Ovary (tissue), 9 donors: Measurements from ENCODE around the gene TANC1. TPM values are rescaled to one million over a fixed set of nuclear protein-coding genes. Genes with fewer than 3 reads are reported as not detected.

Experiments used
- DNase-seq, 5 donors: peaks; one replicate each; pipeline ENCODE4 v3.0.0-alpha.2; 2019 to 2020
- H3K27ac ChIP-seq, 2 donors: fragments of 200-600 bp; one replicate each; pipeline versions ENCODE4 v1.5.1 to v1.8.0; 2019 to 2022
- H3K27me3 ChIP-seq: fragments of 200-600 bp; one replicate; pipeline ENCODE4 v1.8.0; 2022
- H3K36me3 ChIP-seq: fragments of 200-600 bp; sonication (generic); one replicate; pipeline ENCODE4 v1.5.1; 2019
- H3K4me1 ChIP-seq: one replicate; pipeline ENCODE4 v1.8.1; 2013; ENCODE audit warnings: mild to moderate bottlenecking, moderate library complexity; ENCODE audit not compliant: insufficient read depth
- H3K4me3 ChIP-seq: fragments of 200-600 bp; sonication (generic); one replicate; pipeline ENCODE4 v1.5.1; 2017
- H3K9me3 ChIP-seq, 2 donors: fragments of 200-600 bp in 1 of 2; sonication (generic) in 1 of 2; one replicate each; pipeline versions ENCODE4 v1.5.1 to v1.8.1; 2013 to 2019; ENCODE audit warnings: mild to moderate bottlenecking in 1 of 2, moderate library complexity in 1 of 2
- EP300 ChIP-seq: sonication (generic); formaldehyde crosslinking; IDR thresholded peaks from one replicate; pipeline ENCODE4 v1.6.1; 2017; ENCODE audit warnings: antibody characterized with exemption
- POLR2A ChIP-seq: fragments of 450-650 bp; IDR thresholded peaks from one replicate; pipeline ENCODE4 v1.6.1; 2017; ENCODE audit warnings: antibody characterized with exemption, mild to moderate bottlenecking, moderate library complexity
- WGBS, 3 donors: extraction: QIAGEN DNeasy Blood & Tissue Kit in 1 of 3; methylation state at CpG; one replicate each; pipeline versions ENCODE4 v1.1.5 to v1.1.7; 2013 to 2017; 5-methylcytosine and 5-hydroxymethylcytosine counted together
- intact Hi-C, 4 donors: fragments of 100-400 bp; cut with DNase I; formaldehyde crosslinking; loops; one replicate each; pipeline versions ENCODE4 v1.11.0 to v1.15.1; 2022 to 2023
- polyA plus RNA-seq, 2 donors: library from polyadenylated mRNA; stranded (reverse); fragments of 200-250 nt in 1 of 2; fragments of 350-450 nt in 1 of 2; fragmentation: Illumina TruSeq in 1 of 2; extraction: RNeasy Lipid Tissue Mini Kit (QIAGEN cat#74804) in 1 of 2; gene quantifications; one replicate each; pipeline ENCODE4 v1.2.3, GENCODE V29; 2013 to 2014
- total RNA-seq, 7 donors: library from RNA; depleted of rRNA in 2 of 7; stranded (reverse); fragments of >200 nt in 2 of 7; fragmentation: NEBNext Ultra II Directional in 3 of 7; extraction: Animal tissue kit (Norgen Biotek cat#: 25700) in 3 of 7; gene quantifications; one replicate each; pipeline versions ENCODE4 v1.1.0 to v1.2.4, GENCODE V29; 2016 to 2023
- TF ChIP-seq, protein P1 (sequence below), 3 donors: fragments of 450-650 bp in 2 of 3; fragments of 200-600 bp in 1 of 3; IDR thresholded peaks; one replicate each; pipeline versions ENCODE4 v1.5.1 to v1.8.0; 2016 to 2022; ENCODE audit warnings: antibody characterized with exemption in 3 of 3, mild to moderate bottlenecking in 1 of 3
- donor health status: DM: no; HTN: no; CAD: no; lungs with moderate emphysema.
- donor health status: DM: no; HTN: no; CAD: no.
- donor health status: Bipolar disorder and iron deficiency.
- donor health status: DM: yes; HTN: yes; CAD: no.
- donor health status: DM: no; HTN: no; CAD: no.
- donor health status: DM: yes; HTN: yes; CAD: no.

The TANC1 gene
- total and polyA plus RNA-seq, 9 donors, result 12.2 to 39.2 (median 25.8) TPM

GRCh38 chr2:159252905-159253304 lies 284.5 kb downstream of the TANC1 start:
- peaks cover 1% of the 10 kb centered on the region for H3K4me1 ChIP-seq
- H3K27ac ChIP-seq, result no peak overlapping the region
- DNase-seq, result no peak
- H3K4me3 ChIP-seq, result no peak overlapping the region
- H3K27me3 ChIP-seq, result no peaks in the 10 kb centered on the region
- intact Hi-C loops, result no loop called here
- H3K9me3 ChIP-seq, result no peaks in the 10 kb centered on the region
- 95 to 97% (median 97%) methylated on average over 4 of the region's 4 CpGs for WGBS, 3 donors
- no peak for TF ChIP-seq POLR2A
- TF ChIP-seq EP300, result no peak
- TF ChIP-seq, protein P1, sequence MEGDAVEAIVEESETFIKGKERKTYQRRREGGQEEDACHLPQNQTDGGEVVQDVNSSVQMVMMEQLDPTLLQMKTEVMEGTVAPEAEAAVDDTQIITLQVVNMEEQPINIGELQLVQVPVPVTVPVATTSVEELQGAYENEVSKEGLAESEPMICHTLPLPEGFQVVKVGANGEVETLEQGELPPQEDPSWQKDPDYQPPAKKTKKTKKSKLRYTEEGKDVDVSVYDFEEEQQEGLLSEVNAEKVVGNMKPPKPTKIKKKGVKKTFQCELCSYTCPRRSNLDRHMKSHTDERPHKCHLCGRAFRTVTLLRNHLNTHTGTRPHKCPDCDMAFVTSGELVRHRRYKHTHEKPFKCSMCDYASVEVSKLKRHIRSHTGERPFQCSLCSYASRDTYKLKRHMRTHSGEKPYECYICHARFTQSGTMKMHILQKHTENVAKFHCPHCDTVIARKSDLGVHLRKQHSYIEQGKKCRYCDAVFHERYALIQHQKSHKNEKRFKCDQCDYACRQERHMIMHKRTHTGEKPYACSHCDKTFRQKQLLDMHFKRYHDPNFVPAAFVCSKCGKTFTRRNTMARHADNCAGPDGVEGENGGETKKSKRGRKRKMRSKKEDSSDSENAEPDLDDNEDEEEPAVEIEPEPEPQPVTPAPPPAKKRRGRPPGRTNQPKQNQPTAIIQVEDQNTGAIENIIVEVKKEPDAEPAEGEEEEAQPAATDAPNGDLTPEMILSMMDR (IDR thresholded peaks at IDR 0.05), result no peak
- no peaks in the 10 kb centered on the region for H3K36me3 ChIP-seq

- no peaks in the 10 kb centered on the region for H3K9me3 ChIP-seq
- TF ChIP-seq, protein P1 (IDR thresholded peaks at IDR 0.05), result no peak
- no peak for TF ChIP-seq POLR2A
- no peak for TF ChIP-seq EP300
- no peak for DNase-seq
- H3K36me3 ChIP-seq, result no peaks in the 10 kb centered on the region
- H3K4me1 ChIP-seq, result no peaks in the 10 kb centered on the region
- H3K27me3 ChIP-seq, result no peaks in the 10 kb centered on the region
- intact Hi-C loops, result no loop called here
- no peak overlapping the region for H3K27ac ChIP-seq
- no peak overlapping the region for H3K4me3 ChIP-seq
- WGBS, 3 donors, result 5 to 47% (median 25%) methylated on average over 2 of the region's 2 CpGs
These were observed 287.7 kb downstream of the TANC1 start for GRCh38 chr2:159256159-159256558.

DNA sequence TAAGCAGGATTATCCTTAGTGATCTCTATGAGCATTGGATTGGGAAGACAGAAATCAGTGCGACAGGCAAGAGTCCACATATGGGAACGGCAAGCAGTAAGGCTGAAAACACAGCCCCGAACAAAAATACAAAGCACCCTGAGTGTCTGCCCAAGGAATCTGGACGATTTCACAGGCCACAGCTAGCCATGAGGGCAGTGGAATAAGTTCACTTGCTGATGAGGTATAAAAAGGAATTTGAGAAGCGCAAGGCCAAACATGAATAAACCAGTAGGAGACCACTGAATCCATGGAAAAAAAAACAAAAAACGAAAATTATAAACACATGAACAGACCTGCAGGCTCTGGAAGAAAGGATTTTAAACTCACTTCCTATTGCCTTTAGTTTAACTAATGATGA lies 293.8 kb downstream of the TANC1 start:
- no peaks in the 10 kb centered on the region for H3K9me3 ChIP-seq
- WGBS, 3 donors, result 77 to 92% (median 80%) methylated on average over 6 of the region's 6 CpGs

DNA sequence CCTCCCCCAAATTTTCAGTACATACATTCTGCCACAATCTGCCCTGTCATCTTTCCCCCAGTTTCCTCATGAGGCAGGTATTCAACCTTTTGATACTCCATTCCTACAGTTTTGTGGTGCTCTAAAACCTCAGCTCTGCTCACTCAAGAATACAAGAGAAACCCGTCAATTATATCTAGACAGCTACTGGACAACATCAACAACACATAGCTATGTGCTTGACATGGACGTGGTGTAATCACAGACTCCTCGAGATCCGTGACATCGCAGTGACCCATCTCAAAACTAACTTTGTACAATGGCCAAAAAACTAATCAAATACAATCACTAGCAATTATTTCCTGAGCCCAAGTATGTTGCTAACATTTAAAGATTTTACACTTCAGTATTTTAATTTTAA lies 294.5 kb downstream of the TANC1 start:
- H3K9me3 ChIP-seq, result no peaks in the 10 kb centered on the region
- DNase-seq, result no peak
- H3K4me3 ChIP-seq, result no peak overlapping the region
- TF ChIP-seq, protein P1 (IDR thresholded peaks at IDR 0.05), result no peak
- no peak for TF ChIP-seq EP300
- no peak for TF ChIP-seq POLR2A
- 89 to 94% (median 89%) methylated on average over 5 of the region's 5 CpGs for WGBS, 3 donors
- no peaks in the 10 kb centered on the region for H3K4me1 ChIP-seq
- no peaks in the 10 kb centered on the region for H3K27me3 ChIP-seq
- intact Hi-C loops, result no loop called here
- no peak overlapping the region for H3K27ac ChIP-seq
- no peaks in the 10 kb centered on the region for H3K36me3 ChIP-seq

More for the DNA sequence above, 293.8 kb downstream of the TANC1 start:
- TF ChIP-seq POLR2A, result no peak
- TF ChIP-seq, protein P1 (IDR thresholded peaks at IDR 0.05), result no peak
- TF ChIP-seq EP300, result no peak
- no peaks in the 10 kb centered on the region for H3K36me3 ChIP-seq
- no peak overlapping the region for H3K27ac ChIP-seq
- H3K4me1 ChIP-seq, result no peaks in the 10 kb centered on the region
- intact Hi-C loops, result no loop called here
- DNase-seq, result no peak
- no peaks in the 10 kb centered on the region for H3K27me3 ChIP-seq
- H3K4me3 ChIP-seq, result no peak overlapping the region

DNA sequence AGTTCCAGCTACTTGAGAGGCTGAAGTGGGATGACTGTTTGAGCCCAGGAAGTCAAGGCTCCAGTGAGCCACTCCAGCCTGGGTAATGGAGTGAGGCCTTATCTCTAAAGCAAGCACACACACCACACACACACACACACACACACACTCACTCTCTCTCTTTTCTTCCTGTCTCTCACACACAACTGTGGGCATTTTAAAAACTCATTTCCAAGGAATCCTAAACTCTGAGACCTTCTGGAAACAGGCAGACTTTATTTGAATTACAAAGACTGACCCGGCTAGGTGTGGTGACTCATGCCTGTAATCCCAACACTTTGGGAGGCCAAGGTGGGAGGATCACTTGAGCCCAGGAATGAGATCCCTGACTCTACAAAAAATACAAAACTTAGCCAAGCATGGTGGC lies 296.7 kb downstream of the TANC1 start:
- DNase-seq, result no peak
- 43 to 83% (median 71%) methylated on average over 1 of the region's 1 CpG for WGBS, 3 donors
- Histone ChIP-seq H3K27me3 (no peaks in the 10 kb centered on the region), H3K9me3 (no peaks in the 10 kb centered on the region), H3K27ac (no peak overlapping the region), H3K36me3 (no peaks in the 10 kb centered on the region), H3K4me3 (no peak overlapping the region), H3K4me1 (no peaks in the 10 kb centered on the region)
- no peak for TF ChIP-seq EP300
- TF ChIP-seq, protein P1 (IDR thresholded peaks at IDR 0.05), result no peak
- TF ChIP-seq POLR2A, result no peak
- intact Hi-C loops, result no loop called here
